Osteoblast (primary cell): ENCODE measurements around the gene TSPYL4. TPM values are rescaled to one million over a fixed set of nuclear protein-coding genes. Genes with fewer than 3 reads are reported as not detected.
"Not testable (repeated sequence)": the region's sequence is repeated elsewhere in the genome, so short reads cannot be mapped to it uniquely, and the experiment has no call there.

Experiments used
- DNase-seq: peaks from one replicate; pipeline ENCODE4 v3.0.0; 2011; ENCODE audit warnings: low spot score, mixed read lengths; ENCODE audit not compliant: insufficient read length; ENCODE audit errors: missing footprints
- H2AFZ ChIP-seq: 2 replicates; pipeline ENCODE4 v1.6.0; 2011; ENCODE audit warnings: mild to moderate bottlenecking, low read length
- H3K27ac ChIP-seq: 2 replicates; pipeline ENCODE4 v1.5.1; 2011; ENCODE audit warnings: mild to moderate bottlenecking, low read depth, low read length, moderate library complexity
- H3K27me3 ChIP-seq: 2 replicates; pipeline ENCODE4 v1.6.0; 2012; ENCODE audit warnings: mild to moderate bottlenecking, control low read depth, inconsistent platforms, low read length, moderate library complexity; ENCODE audit not compliant: insufficient read depth
- H3K36me3 ChIP-seq: 2 replicates; pipeline ENCODE4 v1.5.1; 2011; ENCODE audit warnings: mild to moderate bottlenecking, low read length, control low read depth, moderate library complexity; ENCODE audit not compliant: insufficient read depth
- H3K4me1 ChIP-seq: 2 replicates; pipeline ENCODE4 v1.5.1; 2011; ENCODE audit warnings: mild to moderate bottlenecking, low read length, control low read depth, moderate library complexity; ENCODE audit not compliant: insufficient read depth
- H3K4me2 ChIP-seq: 2 replicates; pipeline ENCODE4 v1.6.0; 2011; ENCODE audit warnings: mild to moderate bottlenecking, low read length; ENCODE audit not compliant: insufficient read depth
- H3K4me3 ChIP-seq: fragments of 200-600 bp; sonication (generic); 3 replicates; pipeline ENCODE4 v1.5.1; 2012; ENCODE audit warnings: mild to moderate bottlenecking, low read length, inconsistent platforms; ENCODE audit not compliant: insufficient read depth
- H3K79me2 ChIP-seq: 2 replicates; pipeline ENCODE4 v1.6.0; 2012; ENCODE audit warnings: mild to moderate bottlenecking, low read length, control low read depth, inconsistent platforms; ENCODE audit not compliant: insufficient read depth
- H3K9me3 ChIP-seq: 2 replicates; pipeline ENCODE4 v1.5.1; 2011; ENCODE audit warnings: low read depth, low read length, control low read depth
- H4K20me1 ChIP-seq: 2 replicates; pipeline ENCODE4 v1.6.0; 2012; ENCODE audit warnings: mild to moderate bottlenecking, low read length, control low read depth; ENCODE audit not compliant: insufficient read depth
- CTCF ChIP-seq: IDR thresholded peaks from 2 replicates; pipeline ENCODE4 v1.5.1; 2011; ENCODE audit warnings: mild to moderate bottlenecking, low read depth, low read length, moderate library complexity; ENCODE audit errors: extremely low read depth
- total RNA-seq: library from RNA; depleted of rRNA; stranded (reverse); fragments of >200 nt; gene quantifications from 2 replicates; pipeline ENCODE4 v1.2.3, GENCODE V29; 2012

The TSPYL4 gene
- total RNA-seq, 1 donor = 24.6 TPM

GRCh38 chr6:116289876-116290275 lies 36.0 kb upstream of the TSPYL4 start:
- Histone ChIP-seq H3K4me3 (no peak overlapping the region), H3K4me2 (no peak overlapping the region), H2AFZ (no peak overlapping the region), H3K79me2 (no peaks in the 10 kb centered on the region), H3K9me3 (no peaks in the 10 kb centered on the region), H4K20me1 (no peaks in the 10 kb centered on the region), H3K36me3 (no peaks in the 10 kb centered on the region), H3K27me3 (no peaks in the 10 kb centered on the region), H3K4me1 (peaks cover 8% of the 10 kb centered on the region), H3K27ac (no peak overlapping the region)
- TF ChIP-seq CTCF = no peak
- no peak for DNase-seq

GRCh38 chr6:116287689-116288282 lies 33.9 kb upstream of the TSPYL4 start:
- Histone ChIP-seq H3K36me3 (no peaks in the 10 kb centered on the region), H3K4me1 (peaks cover 8% of the 10 kb centered on the region), H4K20me1 (no peaks in the 10 kb centered on the region), H2AFZ (no peak overlapping the region), H3K27me3 (no peaks in the 10 kb centered on the region), H3K79me2 (no peaks in the 10 kb centered on the region), H3K4me3 (no peak overlapping the region), H3K4me2 (no peak overlapping the region), H3K9me3 (no peaks in the 10 kb centered on the region), H3K27ac (no peak overlapping the region)
- TF ChIP-seq CTCF = peak; percentile 85
- no peak for DNase-seq

- TF ChIP-seq CTCF = no peak
- Histone ChIP-seq H3K27me3 (no peaks in the 10 kb centered on the region), H3K79me2 (no peaks in the 10 kb centered on the region), H3K4me3 (no peak overlapping the region), H4K20me1 (no peaks in the 10 kb centered on the region), H3K4me1 (peaks cover 4% of the 10 kb centered on the region), H3K9me3 (no peaks in the 10 kb centered on the region), H3K27ac (no peak overlapping the region), H3K36me3 (no peaks in the 10 kb centered on the region), H3K4me2 (no peak overlapping the region), H2AFZ (no peak overlapping the region)
- no peak for DNase-seq
Observed at GRCh38 chr6:116286773-116287358, 33.0 kb upstream of the TSPYL4 start.

GRCh38 chr6:116284984-116285383 lies 31.1 kb upstream of the TSPYL4 start:
- H2AFZ ChIP-seq, H3K79me2 ChIP-seq, H3K9me3 ChIP-seq, H3K36me3 ChIP-seq, DNase-seq, H4K20me1 ChIP-seq, H3K27ac ChIP-seq, H3K4me2 ChIP-seq, H3K27me3 ChIP-seq, H3K4me3 ChIP-seq, H3K4me1 ChIP-seq: not testable (repeated sequence)
